ENCODE results near the gene ZNF761.
"Not testable (repeated sequence)": the region's sequence is repeated elsewhere in the genome, so short reads cannot be mapped to it uniquely, and the experiment has no call there.

- not testable (repeated sequence) for TF ChIP-seq CTCF (IDR thresholded peaks at IDR 0.05; ENCODE audit: extremely low read depth in 1 of 2, insufficient read depth in 1 of 2, low read depth in 1 of 2, low read length in 2 of 2); POLR2A (IDR thresholded peaks at IDR 0.05; ENCODE audit: low read depth, low read length); MAX (IDR thresholded peaks at IDR 0.05; ENCODE audit: insufficient read depth, insufficient read length); POLR2AphosphoS5 (IDR thresholded peaks at IDR 0.05; ENCODE audit: insufficient read depth, low read depth, low read length); EZH2 (IDR thresholded peaks at IDR 0.05; ENCODE audit: borderline replicate concordance, low read depth, low read length, severe bottlenecking); JUN (IDR thresholded peaks at IDR 0.05; ENCODE audit: borderline replicate concordance, insufficient read depth, insufficient read length, low read depth); GATA2 (IDR thresholded peaks at IDR 0.05; ENCODE audit: insufficient read depth, insufficient read length, low read depth, low read length); MYC (IDR thresholded peaks at IDR 0.05; ENCODE audit: low read depth, low read length)
Observed at GRCh38 chr19:53498024-53498395, 66.2 kb downstream of the ZNF761 start.
